ENCODE measurements around the gene FGGY. TPM values are rescaled to one million over a fixed set of nuclear protein-coding genes. Genes with fewer than 3 reads are reported as not detected.

Gene FGGY
- total RNA-seq, 1 donor: 24.6 TPM

GRCh38 chr1:59768792-59769735 lies 472.2 kb downstream of the FGGY start:
- H3K27ac ChIP-seq (ENCODE audit: low read depth, low read length): no peak overlapping the region
- H3K36me3 ChIP-seq (ENCODE audit: insufficient read depth, low read length): no peaks in the 10 kb centered on the region
- H3K9me3 ChIP-seq (ENCODE audit: low read depth, low read length): no peaks in the 10 kb centered on the region
- no peaks in the 10 kb centered on the region for H3K79me2 ChIP-seq (ENCODE audit: insufficient read depth, low read length)
- no peaks in the 10 kb centered on the region for H4K20me1 ChIP-seq (ENCODE audit: insufficient read depth, low read length)
- TF ChIP-seq CTCF (IDR thresholded peaks at IDR 0.05; ENCODE audit: extremely low read depth, low read depth, low read length): no peak
- H3K4me1 ChIP-seq (ENCODE audit: insufficient read depth, low read length): no peaks in the 10 kb centered on the region
- H2AFZ ChIP-seq (ENCODE audit: low read length): no peak overlapping the region
- no peaks in the 10 kb centered on the region for H3K27me3 ChIP-seq (ENCODE audit: insufficient read depth, low read length)
- no peak overlapping the region for H3K4me2 ChIP-seq (ENCODE audit: insufficient read depth, low read length)
- H3K4me3 ChIP-seq (ENCODE audit: insufficient read depth, low read length): no peak overlapping the region
- DNase-seq (ENCODE audit: insufficient read length, low spot score, missing footprints): no peak

- no peak for DNase-seq (ENCODE audit: insufficient read length, low spot score, missing footprints)
- Histone ChIP-seq H4K20me1 (ENCODE audit: insufficient read depth, low read length) (no peaks in the 10 kb centered on the region), H3K4me1 (ENCODE audit: insufficient read depth, low read length) (no peaks in the 10 kb centered on the region), H3K4me2 (ENCODE audit: insufficient read depth, low read length) (no peak overlapping the region), H3K27me3 (ENCODE audit: insufficient read depth, low read length) (no peaks in the 10 kb centered on the region), H3K79me2 (ENCODE audit: insufficient read depth, low read length) (no peaks in the 10 kb centered on the region), H3K9me3 (ENCODE audit: low read depth, low read length) (no peaks in the 10 kb centered on the region), H3K27ac (ENCODE audit: low read depth, low read length) (no peak overlapping the region), H2AFZ (ENCODE audit: low read length) (no peak overlapping the region), H3K36me3 (ENCODE audit: insufficient read depth, low read length) (no peaks in the 10 kb centered on the region), H3K4me3 (ENCODE audit: insufficient read depth, low read length) (no peak overlapping the region)
- TF ChIP-seq CTCF (IDR thresholded peaks at IDR 0.05; ENCODE audit: extremely low read depth, low read depth, low read length): no peak
Measured at GRCh38 chr1:59769736-59770095, 472.8 kb downstream of the FGGY start.

GRCh38 chr1:59771361-59771760 lies 474.5 kb downstream of the FGGY start:
- Histone ChIP-seq H3K27me3 (ENCODE audit: insufficient read depth, low read length) (no peaks in the 10 kb centered on the region), H3K27ac (ENCODE audit: low read depth, low read length) (no peak overlapping the region), H3K79me2 (ENCODE audit: insufficient read depth, low read length) (no peaks in the 10 kb centered on the region), H3K4me3 (ENCODE audit: insufficient read depth, low read length) (no peak overlapping the region), H4K20me1 (ENCODE audit: insufficient read depth, low read length) (no peaks in the 10 kb centered on the region), H3K9me3 (ENCODE audit: low read depth, low read length) (no peaks in the 10 kb centered on the region), H3K4me2 (ENCODE audit: insufficient read depth, low read length) (no peak overlapping the region), H2AFZ (ENCODE audit: low read length) (no peak overlapping the region), H3K36me3 (ENCODE audit: insufficient read depth, low read length) (no peaks in the 10 kb centered on the region), H3K4me1 (ENCODE audit: insufficient read depth, low read length) (no peaks in the 10 kb centered on the region)
- no peak for TF ChIP-seq CTCF (IDR thresholded peaks at IDR 0.05; ENCODE audit: extremely low read depth, low read depth, low read length)
- no peak for DNase-seq (ENCODE audit: insufficient read length, low spot score, missing footprints)

GRCh38 chr1:59775480-59775879 lies 478.6 kb downstream of the FGGY start:
- no peaks in the 10 kb centered on the region for H3K36me3 ChIP-seq (ENCODE audit: insufficient read depth, low read length)
- no peak for DNase-seq (ENCODE audit: insufficient read length, low spot score, missing footprints)
- no peak overlapping the region for H3K27ac ChIP-seq (ENCODE audit: low read depth, low read length)
- no peak overlapping the region for H3K4me3 ChIP-seq (ENCODE audit: insufficient read depth, low read length)
- H3K4me1 ChIP-seq (ENCODE audit: insufficient read depth, low read length): peaks cover 11% of the 10 kb centered on the region
- no peaks in the 10 kb centered on the region for H3K79me2 ChIP-seq (ENCODE audit: insufficient read depth, low read length)
- no peak overlapping the region for H2AFZ ChIP-seq (ENCODE audit: low read length)
- no peaks in the 10 kb centered on the region for H4K20me1 ChIP-seq (ENCODE audit: insufficient read depth, low read length)
- TF ChIP-seq CTCF (IDR thresholded peaks at IDR 0.05; ENCODE audit: extremely low read depth, low read depth, low read length): no peak
- no peaks in the 10 kb centered on the region for H3K9me3 ChIP-seq (ENCODE audit: low read depth, low read length)
- H3K27me3 ChIP-seq (ENCODE audit: insufficient read depth, low read length): no peaks in the 10 kb centered on the region
- no peak overlapping the region for H3K4me2 ChIP-seq (ENCODE audit: insufficient read depth, low read length)

Measured in osteoblast (primary cell).